Measurements from ENCODE around the gene FSIP2. TPM values are rescaled to one million over a fixed set of nuclear protein-coding genes. Genes with fewer than 3 reads are reported as not detected.

FSIP2 gene
- total RNA-seq, 4 donors from 2014 or later, result 0.33 to 0.94 (median 0.87) TPM

GRCh38 chr2:185875136-185875931, 136.7 kb downstream of the FSIP2 start:
- TF ChIP-seq CTCF (IDR thresholded peaks at IDR 0.05; ENCODE audit: low read depth), result no peak

GRCh38 chr2:185876234-185876633, 137.6 kb downstream of the FSIP2 start:
- TF ChIP-seq CTCF (IDR thresholded peaks at IDR 0.05; ENCODE audit: low read depth), result no peak

- TF ChIP-seq CTCF (IDR thresholded peaks at IDR 0.05; ENCODE audit: low read depth), result no peak
Observed at GRCh38 chr2:185880396-185880795, 141.8 kb downstream of the FSIP2 start.

Measured in subcutaneous adipose tissue (tissue), 4 donors.